ENCODE results near the gene CCDC107. TPM values are rescaled to one million over a fixed set of nuclear protein-coding genes. Genes with fewer than 3 reads are reported as not detected.

Gene CCDC107
- total RNA-seq, 2 donors from 2014 or later = 38.5 to 64.3 TPM

- no peaks in the 10 kb centered on the region for H3K9me3 ChIP-seq
- no peak for DNase-seq (ENCODE audit: low spot score)
- H3K36me3 ChIP-seq = peaks cover 99% of the 10 kb centered on the region
- no peaks in the 10 kb centered on the region for H3K27me3 ChIP-seq
- TF ChIP-seq CTCF (IDR thresholded peaks at IDR 0.05) = no peak
- no peak overlapping the region for H3K4me3 ChIP-seq
- no peak overlapping the region for H3K27ac ChIP-seq
- peaks cover 0 to 18% of the 10 kb centered on the region in 2 donors for H3K4me1 ChIP-seq
Measured at GRCh38 chr9:35706951-35707350, 48.9 kb downstream of the CCDC107 start.

- DNase-seq (ENCODE audit: low spot score) = no peak
- no peak for TF ChIP-seq CTCF (IDR thresholded peaks at IDR 0.05)
- H3K27ac ChIP-seq = no peak overlapping the region
- no peaks in the 10 kb centered on the region for H3K27me3 ChIP-seq
- H3K4me3 ChIP-seq = no peak overlapping the region
- no peaks in the 10 kb centered on the region for H3K9me3 ChIP-seq
- H3K36me3 ChIP-seq = peaks cover 99% of the 10 kb centered on the region
- H3K4me1 ChIP-seq = peaks cover 0 to 18% of the 10 kb centered on the region in 2 donors
Measured at GRCh38 chr9:35708146-35708545, 50.1 kb downstream of the CCDC107 start.

- no peak for DNase-seq (ENCODE audit: low spot score)
- H3K36me3 ChIP-seq = peaks cover 99% of the 10 kb centered on the region
Measured at GRCh38 chr9:35710818-35711500, 52.9 kb downstream of the CCDC107 start.

More at GRCh38 chr9:35710818-35711500, 52.9 kb downstream of the CCDC107 start:
- Histone ChIP-seq H3K27ac (peak overlapping the region in 1 of 2 donors; percentile 47), H3K4me1 (peaks cover 0 to 10% of the 10 kb centered on the region in 2 donors), H3K4me3 (no peak overlapping the region), H3K9me3 (no peaks in the 10 kb centered on the region), H3K27me3 (no peaks in the 10 kb centered on the region)
- TF ChIP-seq CTCF (IDR thresholded peaks at IDR 0.05) = no peak

Small RNAs within 50 kb of the gene (microRNA-seq; reads per million reads assigned to microRNA genes)
- 0 to 0.71 reads per million in 2 donors for gene MIR6852 (ENCODE audit: borderline number of aligned reads in 2 of 2, borderline replicate concordance in 1 of 2)

Other genes starting within 250 kb of the CCDC107 start
- gene RUSC2, start 168.2 kb upstream of the CCDC107 start, total RNA-seq = 10 to 100 TPM; 33.0 to 49.1 TPM
- 10 to 100 TPM; 16.5 to 28.0 TPM for gene TESK1, start 53.0 kb upstream of the CCDC107 start, total RNA-seq
- gene CD72, start 39.9 kb upstream of the CCDC107 start, total RNA-seq = 1 to 10 TPM in 1 of 2 donors, under 1 TPM in 1; 0.79 to 1.3 TPM
- under 1 TPM in 1 of 2 donors, not detected in 1; 0.55 TPM for gene SIT1, start 7.4 kb upstream of the CCDC107 start, total RNA-seq
- gene RMRP, start 273 bp upstream of the CCDC107 start, total RNA-seq = 100 to 1,000 TPM in 1 of 2 donors, not detected in 1; 431 TPM
- gene ARHGEF39, start 6.9 kb downstream of the CCDC107 start, total RNA-seq = under 1 TPM in 1 of 2 donors, not detected in 1; 0.44 TPM
- 1 to 10 TPM; 5.5 to 5.9 TPM for gene CA9, start 15.6 kb downstream of the CCDC107 start, total RNA-seq
- 100 to 1,000 TPM; 599 to 915 TPM for gene TPM2, start 31.6 kb downstream of the CCDC107 start, total RNA-seq
- gene TLN1, start 73.9 kb downstream of the CCDC107 start, total RNA-seq = 100 to 1,000 TPM; 273 to 370 TPM
- gene CREB3, start 74.4 kb downstream of the CCDC107 start, total RNA-seq = 10 to 100 TPM; 34.6 to 48.5 TPM
- 10 to 100 TPM; 64.1 to 76.3 TPM for gene GBA2, start 90.9 kb downstream of the CCDC107 start, total RNA-seq
- 10 to 100 TPM; 21.3 to 25.7 TPM for gene RGP1, start 91.0 kb downstream of the CCDC107 start, total RNA-seq
- not detected for gene MSMP, start 96.0 kb downstream of the CCDC107 start, total RNA-seq
- 10 to 100 TPM; 17.7 to 27.2 TPM for gene NPR2, start 133.3 kb downstream of the CCDC107 start, total RNA-seq
- 1 to 10 TPM; 1.6 to 4.1 TPM for gene SPAG8, start 154.0 kb downstream of the CCDC107 start, total RNA-seq
- gene HINT2, start 156.8 kb downstream of the CCDC107 start, total RNA-seq = 10 to 100 TPM; 31.3 to 35.0 TPM
- not detected for gene FAM221B, start 170.4 kb downstream of the CCDC107 start, total RNA-seq
- 10 to 100 TPM; 10.3 TPM for gene TMEM8B, start 170.9 kb downstream of the CCDC107 start, total RNA-seq
- not detected for gene OR13J1, start 212.1 kb downstream of the CCDC107 start, total RNA-seq
- 10 to 100 TPM in 1 of 2 donors, 1 to 10 TPM in 1; 4.9 to 12.5 TPM for gene HRCT1, start 247.9 kb downstream of the CCDC107 start, total RNA-seq

Data from right atrium auricular region (tissue), 2 donors.